Stimulated activated naive CD4-positive, alpha-beta T cell treated with Interleukin-2 at 50 U/mL for 16 hours (primary cell): ENCODE results near the gene RCBTB2.

Experiments
- DNase-seq: peaks from one replicate; lab custom pipeline; 2025; lab: John Stamatoyannopoulos, UW

The RCBTB2 gene

DNA sequence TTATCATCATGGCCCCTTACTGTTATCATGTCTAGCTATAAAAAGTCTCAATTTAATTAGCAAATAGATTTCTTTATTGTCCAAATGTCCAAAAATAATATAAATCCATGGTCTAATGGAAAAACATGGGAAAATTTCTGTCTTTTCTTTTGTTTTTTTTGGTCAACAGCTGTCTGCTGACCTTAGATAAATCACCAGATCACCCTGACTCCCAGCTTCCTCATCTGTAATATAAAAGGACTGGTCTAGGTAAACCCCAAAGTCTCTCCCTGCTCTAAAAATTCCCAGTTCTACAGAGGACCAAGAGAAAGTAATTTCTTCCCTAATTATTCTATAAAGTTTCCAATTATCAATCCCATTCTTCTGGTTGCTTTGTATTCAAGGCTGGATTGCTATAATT lies 30.7 kb upstream of the RCBTB2 start:
- no peak for DNase-seq

DNA sequence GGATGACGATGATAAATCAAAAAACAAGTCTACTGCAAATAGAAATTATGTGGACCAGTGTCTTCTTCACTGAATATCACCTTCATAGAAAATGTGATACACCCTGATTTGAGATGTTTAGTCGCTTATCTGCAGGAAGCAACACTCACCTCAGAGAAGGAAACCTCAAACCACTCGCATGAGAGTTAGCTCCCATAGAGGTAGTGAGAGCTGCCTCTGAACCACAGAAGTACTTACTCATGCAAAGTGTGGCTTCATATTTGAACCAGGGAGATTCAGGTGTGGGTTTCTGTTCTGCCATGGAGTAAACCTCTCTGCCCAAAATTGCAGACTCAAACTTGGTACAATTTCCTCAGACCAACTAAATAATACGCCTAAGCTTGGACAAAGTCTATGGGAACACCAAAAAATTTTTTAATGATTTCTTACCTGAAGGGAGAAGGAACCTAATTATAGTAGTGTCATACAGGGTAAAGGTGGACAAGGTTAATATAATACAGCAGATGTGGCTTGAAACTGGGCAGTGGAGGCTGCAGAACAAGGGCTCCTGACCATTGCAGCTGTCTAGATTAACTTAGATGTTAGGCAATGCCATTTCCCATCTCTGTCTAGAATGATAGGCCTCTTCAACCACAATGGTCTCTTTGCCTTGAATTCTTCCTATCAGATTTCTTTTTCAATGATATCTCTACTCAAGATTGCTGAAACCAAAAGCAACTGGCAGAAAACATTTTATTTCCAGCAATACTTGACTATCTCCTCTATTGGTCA lies 29.6 kb upstream of the RCBTB2 start:
- DNase-seq, result peak; percentile 60

DNA sequence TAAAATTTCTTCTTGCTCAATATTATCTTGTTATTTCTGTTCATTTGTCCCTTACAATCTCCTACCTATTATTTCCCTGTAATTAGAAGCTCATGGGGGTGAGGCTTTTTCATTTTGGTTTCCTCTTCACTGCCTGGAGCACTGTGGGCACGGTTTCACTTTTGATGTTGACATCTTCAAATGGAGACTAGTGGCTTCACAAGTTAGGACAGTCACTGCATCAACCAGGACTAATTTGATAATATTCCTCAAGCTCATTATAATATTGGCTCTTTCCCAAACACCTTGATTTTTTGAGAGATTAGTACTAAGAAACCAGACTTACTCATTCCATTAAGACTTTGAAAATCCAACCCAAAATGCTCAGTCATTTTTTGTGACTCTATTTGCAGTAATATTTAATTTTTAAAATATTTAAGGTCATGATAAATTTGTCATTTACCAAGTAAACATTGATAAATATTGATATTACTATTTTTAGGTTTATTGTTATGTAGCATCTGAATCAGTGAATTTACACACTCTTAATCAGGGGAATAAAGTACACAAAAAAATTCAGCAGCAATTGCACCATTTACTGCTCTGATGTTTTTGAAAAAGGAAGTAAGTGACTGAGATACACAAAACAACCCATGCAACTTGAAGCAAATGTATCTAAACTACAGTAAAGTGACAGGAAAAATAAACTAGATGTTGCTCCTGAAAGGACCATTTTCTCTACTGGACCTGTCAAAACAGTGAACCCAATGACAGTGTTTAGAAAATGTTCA lies 28.8 kb upstream of the RCBTB2 start:
- no peak for DNase-seq

DNA sequence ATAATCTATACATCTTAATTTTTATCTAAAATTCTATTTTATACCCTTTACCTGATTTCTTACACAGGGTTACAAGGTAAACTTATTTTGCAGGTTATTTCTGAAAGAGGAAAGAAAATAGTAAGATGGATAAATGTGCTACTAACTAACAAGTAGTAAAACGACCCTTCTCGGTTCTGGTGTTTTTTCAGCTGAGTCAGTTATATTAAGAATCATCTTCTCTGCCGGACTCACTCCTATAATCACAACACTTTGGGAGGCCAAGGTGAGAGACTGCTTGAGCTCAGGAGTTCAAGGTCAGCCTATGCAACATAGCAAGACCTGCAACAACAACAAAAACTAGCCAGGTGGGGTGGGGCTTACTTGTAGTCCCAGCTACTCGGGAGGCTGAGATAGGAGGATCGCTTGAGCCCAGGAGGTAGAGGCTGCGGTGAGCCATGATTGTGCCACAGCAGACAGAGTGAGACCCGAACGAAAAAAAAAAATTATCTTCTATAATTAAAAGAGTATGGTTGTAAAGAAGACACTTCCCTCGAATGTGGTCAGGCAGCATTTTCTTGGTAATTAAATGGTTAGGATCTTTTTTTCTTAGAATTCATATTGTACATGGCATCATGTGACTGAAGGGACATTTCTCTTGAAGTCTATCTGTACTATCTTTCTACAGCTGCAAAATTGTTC lies 27.9 kb upstream of the RCBTB2 start:
- DNase-seq, result no peak

DNA sequence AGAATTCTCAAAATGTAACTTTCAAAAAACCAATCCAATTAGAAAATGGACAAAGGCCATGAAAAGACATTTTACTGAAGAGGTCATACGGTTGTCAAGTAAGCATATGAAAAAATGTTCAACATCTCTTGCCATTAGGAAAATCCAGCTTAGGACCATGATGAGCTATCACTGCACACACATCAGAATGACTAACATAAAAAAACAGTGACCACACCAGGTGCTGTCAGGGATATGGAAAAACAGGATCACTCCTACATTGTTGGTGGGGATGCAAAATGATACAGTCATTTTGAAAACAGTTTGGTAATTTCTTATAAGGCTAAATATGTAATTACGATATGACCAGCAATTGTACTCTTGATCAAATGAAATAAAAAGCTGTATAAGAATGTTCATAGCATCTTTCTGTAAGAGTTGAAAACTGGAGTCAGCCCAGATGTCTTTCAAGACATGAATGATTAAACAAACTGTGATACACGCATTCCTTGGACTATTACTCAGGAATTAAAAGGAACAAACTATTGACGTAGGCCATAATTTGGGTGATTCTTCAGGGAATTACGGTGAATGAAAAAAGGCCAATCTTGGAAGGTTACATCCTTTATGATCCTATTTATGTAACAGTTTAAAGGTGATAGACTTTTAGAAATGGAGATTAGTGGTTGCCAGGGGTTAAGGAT lies 26.9 kb upstream of the RCBTB2 start:
- no peak for DNase-seq

DNA sequence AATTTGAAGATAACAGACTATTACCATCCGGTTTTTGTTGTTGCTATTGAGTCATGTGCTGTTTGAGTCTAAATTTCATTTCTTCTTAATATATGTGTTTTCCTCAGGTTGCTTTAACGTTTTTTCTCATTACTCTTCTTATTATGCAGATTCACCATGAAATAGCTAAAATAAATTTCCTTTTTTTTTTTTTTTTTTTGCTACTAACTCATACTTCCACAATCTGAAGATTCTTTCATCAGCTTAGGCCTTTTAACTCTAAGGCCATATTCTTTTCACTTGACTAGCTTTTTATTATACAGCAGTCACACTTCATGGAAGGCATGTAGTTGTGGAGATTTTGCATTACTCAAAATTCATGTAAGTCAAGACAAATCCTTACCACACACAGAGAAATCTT lies 23.9 kb upstream of the RCBTB2 start:
- DNase-seq, result no peak

DNA sequence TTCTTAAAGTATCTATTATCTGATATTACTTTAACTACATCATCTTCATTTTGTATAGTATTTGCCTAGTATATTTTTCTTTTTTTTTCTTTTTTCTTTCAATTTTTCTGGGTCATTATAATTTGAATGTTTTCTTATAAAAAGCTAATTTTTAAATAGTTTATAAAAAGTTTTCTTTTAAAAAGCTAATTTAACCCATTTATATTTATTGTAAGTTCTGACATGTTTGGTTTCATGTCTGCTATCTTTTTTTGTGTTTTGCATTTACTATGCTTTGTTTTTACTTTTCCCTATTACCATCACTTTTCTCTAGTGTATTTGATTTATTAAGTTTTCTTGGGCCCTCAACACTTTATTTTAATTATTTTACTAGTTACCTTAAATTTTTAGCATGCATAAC lies 22.6 kb upstream of the RCBTB2 start:
- no peak for DNase-seq

DNA sequence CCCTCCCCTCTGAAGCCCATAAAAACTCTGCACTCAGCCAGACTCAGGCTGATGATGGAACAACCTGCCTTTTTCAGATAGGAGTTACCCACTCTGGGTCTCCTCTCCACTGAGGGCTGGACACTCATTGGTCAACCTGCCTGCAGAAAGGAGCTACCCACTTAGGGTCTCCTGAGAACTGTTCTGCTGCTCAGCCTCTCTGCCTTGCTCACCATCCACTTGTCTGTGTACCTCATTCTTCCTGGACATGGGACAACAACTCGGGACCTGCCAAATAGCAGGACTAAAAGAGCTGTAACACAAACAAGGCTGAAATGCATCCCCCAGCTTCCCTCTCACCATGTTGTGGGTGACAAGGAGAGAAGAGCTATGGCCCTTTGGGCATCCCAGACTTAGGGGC lies 18.4 kb upstream of the RCBTB2 start:
- DNase-seq, result no peak

DNA sequence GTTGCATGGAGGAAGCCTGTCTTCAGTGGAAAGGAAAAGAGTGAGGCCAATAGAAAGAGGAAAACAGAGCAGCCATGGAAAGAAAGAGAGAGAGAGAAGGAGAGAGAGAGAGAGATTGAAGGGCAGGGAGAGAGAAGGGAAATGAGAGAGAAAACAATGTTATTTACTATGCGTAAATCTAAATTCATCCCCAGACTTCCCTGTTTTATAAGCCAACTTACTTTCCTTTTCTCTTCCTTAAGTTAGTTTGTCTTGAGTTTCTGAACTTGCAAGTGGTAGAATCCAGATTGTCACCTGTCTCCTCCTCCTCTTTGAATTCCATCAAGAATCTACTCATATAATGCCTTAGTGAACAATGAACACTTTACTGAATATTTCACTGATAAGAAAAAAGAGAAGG lies 16.8 kb upstream of the RCBTB2 start:
- DNase-seq, result no peak

DNA sequence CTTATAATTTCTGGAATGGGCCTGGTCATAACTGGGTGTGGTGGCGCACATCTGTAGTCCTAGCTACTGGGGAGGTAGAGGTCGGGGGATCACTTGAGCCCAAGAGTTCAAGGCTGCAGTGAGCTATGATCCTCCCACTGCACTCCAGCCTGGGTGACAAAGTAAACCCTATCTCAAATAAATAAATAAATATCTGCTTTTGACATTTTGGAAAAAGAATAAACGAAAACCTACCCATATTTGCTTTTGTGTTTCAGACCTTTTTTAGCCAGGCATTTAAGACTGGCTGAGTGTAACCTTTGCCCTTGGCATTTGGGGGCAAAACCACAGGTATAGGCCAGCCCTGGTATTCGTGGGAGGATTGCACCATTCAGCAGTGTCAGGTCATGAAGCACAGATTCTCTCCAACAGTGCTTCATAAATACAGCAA lies 14.8 kb upstream of the RCBTB2 start:
- no peak for DNase-seq

DNA sequence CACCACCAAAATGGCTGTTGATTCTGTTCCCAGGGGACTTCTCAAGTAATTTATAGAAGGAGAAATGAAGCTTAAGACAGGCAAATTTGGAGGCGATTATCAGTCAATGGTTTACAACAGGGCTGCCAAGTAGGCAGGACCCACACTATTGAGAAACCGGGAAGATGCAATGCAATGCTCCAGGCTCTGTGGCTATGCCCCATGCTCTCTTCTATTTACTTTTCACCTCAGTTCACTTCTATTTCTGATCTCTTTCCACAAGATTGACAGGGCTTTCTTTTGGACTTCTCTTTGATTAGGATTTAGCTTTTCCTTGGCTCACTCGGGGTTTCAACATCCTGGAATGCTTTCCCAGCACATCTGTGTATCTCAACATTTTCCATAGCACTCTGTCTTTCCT lies 12.7 kb upstream of the RCBTB2 start:
- DNase-seq, result no peak

DNA sequence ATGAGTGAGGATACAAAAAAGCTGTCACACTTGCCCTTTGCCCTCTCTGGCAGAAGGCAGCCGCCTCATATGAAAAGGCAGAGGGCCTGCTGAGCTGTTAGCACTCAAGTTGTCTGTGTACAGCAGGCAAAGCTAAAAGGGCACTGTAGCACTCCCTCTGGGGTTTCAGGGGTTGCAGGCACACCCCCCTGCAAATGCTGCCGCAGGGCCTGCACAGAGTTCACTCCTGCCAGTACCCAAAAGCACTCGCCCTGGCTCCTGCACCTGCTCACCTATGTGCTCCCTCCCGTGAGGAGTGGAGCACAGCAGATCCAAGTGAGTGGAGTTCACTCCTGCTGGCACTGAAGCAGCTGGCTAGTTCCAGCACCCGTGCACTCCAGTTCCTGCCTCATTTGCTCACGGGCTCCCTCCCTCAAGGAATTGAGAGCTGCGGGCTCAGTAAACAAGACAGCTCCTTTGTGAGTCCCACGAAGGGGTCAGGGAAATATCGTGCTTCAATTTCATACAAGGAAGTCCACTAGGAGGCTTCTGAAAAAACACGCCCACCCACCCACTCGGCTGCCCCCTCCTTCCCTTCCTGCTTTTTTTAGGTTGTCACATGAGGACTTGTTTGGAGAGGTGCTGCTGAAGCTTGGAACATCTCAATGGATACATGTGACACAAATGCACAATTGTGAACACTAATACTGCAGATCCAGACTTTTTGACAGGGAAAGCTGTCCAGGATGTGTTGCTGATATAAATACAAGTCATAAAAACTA lies 9.9 kb upstream of the RCBTB2 start:
- no peak for DNase-seq

DNA sequence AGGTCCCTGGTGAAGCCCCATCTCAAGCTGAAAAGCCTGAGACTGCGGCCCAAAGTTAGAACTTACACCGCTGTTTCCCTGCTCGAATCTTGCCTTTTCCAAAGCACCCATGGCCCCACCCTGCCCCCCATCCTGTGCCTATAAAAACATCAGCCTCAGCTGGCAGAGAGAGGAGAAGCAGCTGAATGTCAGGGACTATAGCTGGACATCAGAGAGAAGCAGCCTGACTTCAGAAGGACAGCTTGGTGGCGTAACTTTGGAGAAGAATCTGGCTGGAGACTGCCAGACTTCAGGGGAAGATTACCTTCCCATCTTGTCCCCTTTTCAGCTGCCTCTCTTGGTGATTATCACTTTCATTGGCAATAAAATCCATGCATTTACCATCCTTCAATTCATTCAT lies 9.3 kb upstream of the RCBTB2 start:
- no peak for DNase-seq

DNA sequence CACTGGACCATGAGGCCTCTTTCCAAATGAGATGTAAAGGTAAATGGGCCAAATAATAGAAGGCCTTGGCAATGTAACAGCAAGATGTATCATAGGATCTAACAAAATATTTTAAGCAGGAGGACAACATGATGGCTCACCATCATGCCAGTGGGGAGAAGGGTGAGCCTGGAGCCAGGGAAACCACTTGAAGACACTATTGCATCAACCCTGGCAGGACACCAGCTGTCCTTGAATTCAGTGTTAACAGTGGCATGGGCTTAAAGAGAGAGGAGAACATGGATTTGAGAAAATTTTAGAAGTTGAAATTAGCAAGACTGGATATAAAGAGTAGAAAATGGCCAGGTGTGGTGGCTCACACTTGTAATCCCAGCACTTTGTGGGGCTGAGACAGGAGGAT lies 6.7 kb upstream of the RCBTB2 start:
- no peak for DNase-seq

DNA sequence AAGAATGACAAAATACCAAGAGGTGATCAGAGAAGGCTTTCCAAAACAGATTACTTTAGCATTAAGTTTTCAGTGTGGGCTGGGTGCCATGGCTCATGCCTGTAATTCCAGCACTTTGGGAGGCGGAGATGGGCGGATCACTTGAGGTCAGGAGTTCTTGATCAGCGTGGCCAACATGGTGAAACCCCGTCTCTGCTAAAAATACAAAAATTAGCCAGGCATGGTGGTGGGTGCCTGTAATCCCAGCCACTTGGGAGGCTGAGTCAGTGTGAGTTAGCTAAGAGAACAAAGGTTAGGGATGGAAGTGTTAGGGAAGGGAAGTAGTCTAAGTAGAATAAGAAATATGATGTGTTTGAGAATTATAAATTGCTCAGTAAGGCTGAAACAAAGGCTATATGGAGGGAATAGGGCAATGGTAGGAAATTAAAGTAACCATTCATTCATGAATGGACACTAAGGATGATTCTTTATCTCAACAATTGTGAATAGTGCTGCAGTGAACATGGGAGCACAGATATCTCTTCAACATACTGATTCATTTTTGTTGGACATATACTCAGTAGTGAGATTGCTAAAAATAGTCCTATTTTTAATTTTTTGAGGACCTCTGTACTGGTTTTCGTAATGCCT lies 3.9 kb upstream of the RCBTB2 start:
- no peak for DNase-seq

DNA sequence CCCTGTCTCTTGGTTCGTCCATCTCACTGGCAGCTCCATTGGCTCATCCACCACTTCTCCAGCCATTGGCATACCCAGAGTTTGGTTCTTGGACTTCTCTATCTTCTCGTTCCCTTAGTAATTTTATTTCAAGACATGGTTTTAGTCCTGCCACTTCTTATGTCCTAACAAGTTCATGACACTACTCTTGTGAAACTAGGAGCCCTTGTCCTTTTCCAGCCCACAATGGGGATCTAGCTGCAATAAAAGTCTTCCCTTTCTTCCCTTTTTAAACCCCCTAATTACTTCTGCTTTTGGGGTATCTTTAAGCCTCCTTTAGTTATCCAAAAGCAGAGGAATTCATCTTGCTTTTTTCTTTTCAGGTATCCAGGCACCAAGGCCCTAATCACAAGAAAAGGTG lies 2.9 kb upstream of the RCBTB2 start:
- no peak for DNase-seq

DNA sequence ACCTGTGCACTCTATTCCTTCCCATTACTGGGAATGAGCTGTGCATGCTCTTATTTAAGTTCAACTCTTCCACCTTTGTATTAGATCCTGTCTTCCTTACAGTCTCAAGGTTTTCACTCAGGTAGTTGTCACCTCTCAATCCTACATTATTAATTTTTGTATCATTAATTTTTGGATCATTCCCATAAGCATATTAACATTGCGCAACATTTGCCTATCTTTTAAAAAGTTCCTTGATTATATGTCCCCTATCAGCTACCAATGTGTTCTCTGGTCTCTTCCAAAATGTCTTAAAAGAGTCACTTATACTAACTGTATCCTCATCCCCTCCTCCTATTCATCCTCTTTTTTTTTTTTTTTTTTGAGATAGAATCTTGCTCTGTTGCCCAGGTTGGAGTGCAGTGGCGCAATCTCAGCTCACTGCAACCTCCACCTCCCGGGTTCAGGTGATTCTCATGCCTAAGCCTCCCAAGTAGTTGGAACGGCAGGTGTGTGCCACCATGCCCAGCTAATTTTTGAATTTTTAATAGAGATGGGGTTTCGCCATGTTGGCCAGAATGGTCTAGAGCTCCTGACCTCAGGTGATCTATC lies 2.1 kb upstream of the RCBTB2 start:
- DNase-seq, result no peak

DNA sequence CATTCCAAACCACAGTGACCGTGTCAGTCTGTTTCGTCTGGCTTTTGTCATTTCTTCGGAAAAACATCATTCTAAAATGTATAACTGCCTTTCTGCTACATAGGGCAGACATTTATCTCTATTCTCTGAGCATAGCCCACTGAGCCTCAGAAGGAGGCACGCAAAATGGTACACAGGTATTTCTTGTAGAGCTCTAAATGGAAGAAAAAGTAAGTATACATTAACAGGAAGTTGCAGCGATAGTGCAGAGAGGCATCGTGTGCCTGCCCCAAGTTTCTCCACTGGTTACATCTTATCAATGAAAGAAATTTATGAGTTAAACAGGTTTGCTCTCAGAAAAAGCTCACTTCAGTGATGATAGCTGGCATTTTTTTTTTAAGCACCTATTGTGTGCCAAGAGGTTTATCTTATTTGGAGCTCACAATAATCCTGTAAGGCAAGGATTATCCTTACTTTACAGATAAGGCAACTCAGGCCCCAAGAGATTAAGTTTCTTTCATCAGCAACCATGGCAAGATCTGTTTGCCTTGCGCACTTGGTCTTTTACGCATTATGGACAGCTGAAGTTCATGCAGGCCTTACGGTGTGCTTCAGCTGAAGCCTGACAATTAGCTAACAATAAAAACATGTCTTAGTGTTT lies 1.2 kb upstream of the RCBTB2 start:
- no peak for DNase-seq

DNA sequence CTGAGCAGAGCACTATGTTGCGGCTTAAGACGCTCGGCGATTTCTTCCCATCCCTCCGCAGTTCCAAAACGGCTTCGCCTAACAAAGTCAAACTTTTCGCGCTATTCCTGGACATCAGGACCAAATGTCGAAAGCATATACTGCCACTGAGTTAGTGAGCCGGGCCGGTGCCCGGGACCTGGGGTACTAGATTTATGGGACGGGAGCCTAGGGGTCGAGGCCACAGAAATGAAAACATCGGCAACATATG lies 699 bp downstream of the RCBTB2 start:
- DNase-seq, result peak; percentile 32

DNA sequence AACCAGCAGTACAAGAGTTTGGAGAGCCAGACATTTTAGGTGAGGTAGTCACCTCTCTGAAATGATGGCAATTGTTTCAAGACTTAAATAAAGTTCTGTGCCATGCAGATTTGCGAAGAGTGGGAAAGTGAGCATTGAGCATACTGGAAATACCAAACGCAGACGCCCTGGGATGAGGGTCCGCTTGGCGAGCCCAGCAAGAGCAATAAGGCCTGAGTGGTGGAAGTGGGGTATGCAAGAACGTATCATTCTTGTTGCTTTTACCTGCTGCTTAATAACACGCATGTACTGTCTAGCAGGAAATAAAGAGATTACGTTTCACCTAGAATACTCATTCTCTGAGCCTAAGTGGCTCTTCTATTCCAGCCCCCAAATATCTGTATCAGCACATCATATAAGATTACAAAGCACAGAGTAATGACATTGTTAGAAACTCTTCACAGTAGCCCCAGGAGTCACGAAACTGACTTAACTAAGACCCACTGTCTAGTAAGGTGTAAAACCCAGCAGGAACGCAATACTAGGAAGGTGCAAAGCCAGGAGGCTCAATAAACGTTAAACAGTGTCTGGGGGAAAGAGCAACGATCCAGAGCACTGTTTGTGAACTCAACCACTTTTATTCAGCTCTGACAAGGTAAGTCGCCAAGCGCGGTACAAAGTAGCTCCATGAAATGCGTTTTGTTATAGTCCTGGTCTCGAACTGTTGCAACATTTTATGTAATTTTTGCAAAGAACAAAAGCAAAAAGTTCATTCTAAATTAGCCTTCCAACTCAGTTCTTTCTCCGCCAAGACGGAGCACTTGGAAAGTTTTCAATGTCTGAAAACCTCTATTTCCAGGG lies 1.2 kb downstream of the RCBTB2 start:
- no peak for DNase-seq
